GM10248 (cell line): ENCODE results near the gene TMEM221.
A peak's percentile ranks its signal among the peaks of the same experiment; 100 is the strongest.

ENCODE experiments used
- CTCF ChIA-PET: fragments of 300-600 bp; sonication (Branson Sonifier 250); formaldehyde crosslinking; extraction: SDS; loops from one replicate; lab custom pipeline; 2021; ENCODE audit warnings: antibody characterized with exemption; lab: Yijun Ruan, JAX
- POLR2A ChIA-PET: fragments of 350-650 bp; sonication (Branson Sonifier 250); formaldehyde crosslinking; extraction: SDS; loops from one replicate; lab custom pipeline; 2020; ENCODE audit warnings: antibody characterized with exemption; lab: Yijun Ruan, JAX
- DNase-seq: peaks from one replicate; pipeline ENCODE4 v3.0.0; 2012; ENCODE audit errors: extremely low spot score
- CTCF ChIP-seq: IDR thresholded peaks from 2 replicates; pipeline ENCODE4 v1.5.1; 2012; ENCODE audit warnings: mild to moderate bottlenecking, low read depth; ENCODE audit errors: extremely low read depth, missing control alignments, control extremely low read depth

The TMEM221 gene

GRCh38 chr19:17457616-17458015 lies 9.1 kb upstream of the TMEM221 start:
- CTCF ChIA-PET, result interaction anchor here (2.5 kb wide), 1 partner anchor 9 kb away, joined by 9 read pairs; no protein-coding TSS in a partner anchor
- no peak for TF ChIP-seq CTCF
- no peak for DNase-seq
- POLR2A ChIA-PET, result no interaction called here

- ChIA-PET CTCF (interaction anchor here (2.5 kb wide), 1 partner anchor 10 kb away, joined by 9 read pairs; no protein-coding TSS in a partner anchor), POLR2A (no interaction called here)
- DNase-seq, result no peak
- TF ChIP-seq CTCF, result no peak
These were observed 7.7 kb upstream of the TMEM221 start for GRCh38 chr19:17456127-17456526.

- ChIA-PET POLR2A (no interaction called here), CTCF (interaction anchor here (1.6 to 2.5 kb wide), 2 partner anchors 11 to 12 kb away, joined by 7 to 9 read pairs; no protein-coding TSS in a partner anchor)
- DNase-seq, result no peak
These were observed 7.0 kb upstream of the TMEM221 start for GRCh38 chr19:17455308-17456123.

GRCh38 chr19:17454576-17455071 lies 6.2 kb upstream of the TMEM221 start:
- CTCF ChIA-PET, result interaction anchor here (0.8 to 1.6 kb wide), 4 partner anchors 10 to 407 kb away, joined by 3 to 7 read pairs (median 4); no protein-coding TSS in a partner anchor
- peak; percentile 23 for DNase-seq
- no peak for TF ChIP-seq CTCF
- POLR2A ChIA-PET, result no interaction called here

More at GRCh38 chr19:17455308-17456123, 7.0 kb upstream of the TMEM221 start:
- no peak for TF ChIP-seq CTCF

GRCh38 chr19:17451820-17452219 lies 3.4 kb upstream of the TMEM221 start:
- TF ChIP-seq CTCF, result no peak
- no peak for DNase-seq
- ChIA-PET CTCF (interaction anchor here (1.3 to 2.1 kb wide), 2 partner anchors 13 to 17 kb away, joined by 3 to 9 read pairs; no protein-coding TSS in a partner anchor), POLR2A (no interaction called here)

- peak; percentile 30 for DNase-seq
- CTCF ChIA-PET, result interaction anchor here (2.1 kb wide), 1 partner anchor 15 kb away, joined by 9 read pairs; no protein-coding TSS in a partner anchor
- TF ChIP-seq CTCF, result no peak
- POLR2A ChIA-PET, result no interaction called here
These were observed 2.0 kb upstream of the TMEM221 start for GRCh38 chr19:17450264-17451075.
